Measurements from ENCODE around the gene WASF2.

WASF2 gene

GRCh38 chr1:27448982-27449381 lies 41.0 kb downstream of the WASF2 start:
- no peak overlapping the region for H3K4me3 ChIP-seq (replicated peaks; ENCODE audit: low read depth, low read length)
- DNase-seq (ENCODE audit: extremely low read depth, low read depth) = no peak
- TF ChIP-seq, protein P1, sequence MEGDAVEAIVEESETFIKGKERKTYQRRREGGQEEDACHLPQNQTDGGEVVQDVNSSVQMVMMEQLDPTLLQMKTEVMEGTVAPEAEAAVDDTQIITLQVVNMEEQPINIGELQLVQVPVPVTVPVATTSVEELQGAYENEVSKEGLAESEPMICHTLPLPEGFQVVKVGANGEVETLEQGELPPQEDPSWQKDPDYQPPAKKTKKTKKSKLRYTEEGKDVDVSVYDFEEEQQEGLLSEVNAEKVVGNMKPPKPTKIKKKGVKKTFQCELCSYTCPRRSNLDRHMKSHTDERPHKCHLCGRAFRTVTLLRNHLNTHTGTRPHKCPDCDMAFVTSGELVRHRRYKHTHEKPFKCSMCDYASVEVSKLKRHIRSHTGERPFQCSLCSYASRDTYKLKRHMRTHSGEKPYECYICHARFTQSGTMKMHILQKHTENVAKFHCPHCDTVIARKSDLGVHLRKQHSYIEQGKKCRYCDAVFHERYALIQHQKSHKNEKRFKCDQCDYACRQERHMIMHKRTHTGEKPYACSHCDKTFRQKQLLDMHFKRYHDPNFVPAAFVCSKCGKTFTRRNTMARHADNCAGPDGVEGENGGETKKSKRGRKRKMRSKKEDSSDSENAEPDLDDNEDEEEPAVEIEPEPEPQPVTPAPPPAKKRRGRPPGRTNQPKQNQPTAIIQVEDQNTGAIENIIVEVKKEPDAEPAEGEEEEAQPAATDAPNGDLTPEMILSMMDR (IDR thresholded peaks at IDR 0.05; ENCODE audit: low read depth, low read length, missing control alignments) = no peak

GRCh38 chr1:27447883-27448282 lies 42.1 kb downstream of the WASF2 start:
- no peak for DNase-seq (ENCODE audit: extremely low read depth, low read depth)
- no peak overlapping the region for H3K4me3 ChIP-seq (replicated peaks; ENCODE audit: low read depth, low read length)
- TF ChIP-seq, protein P1 (IDR thresholded peaks at IDR 0.05; ENCODE audit: low read depth, low read length, missing control alignments) = no peak

- TF ChIP-seq, protein P1 (IDR thresholded peaks at IDR 0.05; ENCODE audit: low read depth, low read length, missing control alignments) = no peak
These were observed 42.6 kb downstream of the WASF2 start for GRCh38 chr1:27447399-27447798.

GRCh38 chr1:27446496-27447020 lies 43.4 kb downstream of the WASF2 start:
- DNase-seq (ENCODE audit: extremely low read depth, low read depth) = no peak
- no peak overlapping the region for H3K4me3 ChIP-seq (replicated peaks; ENCODE audit: low read depth, low read length)
- TF ChIP-seq, protein P1 (IDR thresholded peaks at IDR 0.05; ENCODE audit: low read depth, low read length, missing control alignments) = no peak

More at GRCh38 chr1:27447399-27447798, 42.6 kb downstream of the WASF2 start:
- DNase-seq (ENCODE audit: extremely low read depth, low read depth) = no peak
- no peak overlapping the region for H3K4me3 ChIP-seq (replicated peaks; ENCODE audit: low read depth, low read length)

DNA sequence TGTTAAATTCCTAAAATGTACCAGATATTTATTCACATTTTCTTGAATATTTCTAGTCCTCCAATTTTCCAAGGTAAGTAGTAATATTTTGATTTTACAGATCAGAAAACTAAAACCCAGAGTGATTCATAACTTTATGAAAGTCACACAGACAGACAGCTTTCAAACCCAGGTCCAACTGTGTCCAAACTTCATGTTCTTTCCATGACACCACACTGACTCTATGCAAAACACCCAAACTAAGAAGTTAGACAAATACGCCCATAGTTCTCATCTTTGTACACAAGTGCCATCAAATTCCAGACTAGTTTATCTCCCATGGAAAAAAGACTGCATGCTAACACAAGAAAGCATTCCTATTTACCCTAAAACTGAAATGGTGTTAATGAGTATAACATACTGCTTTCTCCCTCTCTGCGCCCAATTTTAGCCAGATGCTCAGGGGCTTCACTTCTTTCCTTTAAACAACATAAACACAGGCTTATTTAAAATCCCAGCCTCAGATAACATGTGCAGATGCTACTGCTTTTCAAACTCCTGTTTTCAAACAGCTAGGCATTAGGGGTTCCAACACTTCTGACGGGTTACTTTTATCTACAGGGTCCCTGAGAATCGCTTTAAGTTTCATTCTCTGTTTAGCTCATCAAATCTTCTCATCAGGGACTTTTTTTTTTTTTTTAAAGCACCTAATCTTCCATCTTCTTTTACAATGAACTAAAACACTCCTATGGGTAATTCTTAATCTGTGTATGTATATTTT lies 44.6 kb downstream of the WASF2 start:
- no peak for DNase-seq (ENCODE audit: extremely low read depth, low read depth)
- no peak overlapping the region for H3K4me3 ChIP-seq (replicated peaks; ENCODE audit: low read depth, low read length)
- TF ChIP-seq, protein P1 (IDR thresholded peaks at IDR 0.05; ENCODE audit: low read depth, low read length, missing control alignments) = no peak

DNA sequence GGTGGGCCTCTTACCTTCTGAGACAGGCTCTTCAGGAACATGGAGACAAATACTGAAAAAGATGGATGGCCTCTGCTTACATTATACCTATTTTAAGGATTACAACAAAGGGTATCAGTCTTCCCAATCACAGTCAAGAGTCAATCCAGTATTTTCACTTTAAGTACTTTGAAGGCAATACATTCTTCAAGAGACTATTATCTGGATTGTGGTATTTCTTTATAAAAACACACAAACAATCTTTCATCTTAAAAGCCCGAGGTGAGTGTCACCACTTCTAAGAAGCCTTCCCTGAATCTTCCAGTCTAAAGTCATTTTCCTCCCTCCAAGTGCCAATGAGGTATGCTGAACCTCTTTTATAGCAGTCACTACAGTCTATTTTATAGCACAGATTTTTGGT lies 45.3 kb downstream of the WASF2 start:
- TF ChIP-seq, protein P1 (IDR thresholded peaks at IDR 0.05; ENCODE audit: low read depth, low read length, missing control alignments) = no peak
- no peak for DNase-seq (ENCODE audit: extremely low read depth, low read depth)
- H3K4me3 ChIP-seq (replicated peaks; ENCODE audit: low read depth, low read length) = no peak overlapping the region
